HG02798 (cell line): ENCODE data around the gene UPF1.

Experiments used
- ATAC-seq: cut with Tn5 transposase; IDR thresholded peaks from one replicate; pipeline ENCODE4 v1.9.1; 2021; ENCODE audit warnings: mild to moderate bottlenecking; ENCODE audit not compliant: unreplicated experiment, poor library complexity

UPF1 gene

GRCh38 chr19:18831524-18832305 is at the start of gene UPF1:
Gene UPF1, plus strand, starts transcription at chr19:18831959. Its CDS starts 251 bp downstream, at chr19:18832210.
- peak; percentile 82 for ATAC-seq

- ATAC-seq = no peak
Measured at GRCh38 chr19:18782559-18783225, 49.1 kb upstream of the UPF1 start.

GRCh38 chr19:18783958-18784785 is 47.6 kb upstream of the UPF1 start:
- ATAC-seq = no peak

GRCh38 chr19:18784786-18785120 is 47.0 kb upstream of the UPF1 start:
- ATAC-seq = no peak

- no peak for ATAC-seq
Measured at GRCh38 chr19:18785179-18786124, 46.3 kb upstream of the UPF1 start.

- no peak for ATAC-seq
Measured at GRCh38 chr19:18788529-18789421, 43.0 kb upstream of the UPF1 start.

- ATAC-seq = no peak
Measured at GRCh38 chr19:18789422-18789869, 42.3 kb upstream of the UPF1 start.

- no peak for ATAC-seq
Measured at GRCh38 chr19:18789883-18790565, 41.7 kb upstream of the UPF1 start.

GRCh38 chr19:18790566-18791314 is 41.0 kb upstream of the UPF1 start, which contains the start of gene COMP:
Gene COMP, minus strand, starts transcription at chr19:18791305. Its CDS starts 36 bp downstream, at chr19:18791269.
- no peak for ATAC-seq

GRCh38 chr19:18791315-18791678 is 40.5 kb upstream of the UPF1 start:
- ATAC-seq = no peak

- ATAC-seq = no peak
Measured at GRCh38 chr19:18792661-18793060, 39.1 kb upstream of the UPF1 start.

GRCh38 chr19:18793144-18794028 is 38.4 kb upstream of the UPF1 start:
- ATAC-seq = no peak

GRCh38 chr19:18794029-18794313 is 37.8 kb upstream of the UPF1 start:
- no peak for ATAC-seq

- no peak for ATAC-seq
Measured at GRCh38 chr19:18794692-18795091, 37.1 kb upstream of the UPF1 start.

- ATAC-seq = no peak
Measured at GRCh38 chr19:18795540-18795939, 36.2 kb upstream of the UPF1 start.

- no peak for ATAC-seq
Measured at GRCh38 chr19:18796239-18796638, 35.5 kb upstream of the UPF1 start.
